Esophagus muscularis mucosa (tissue), 4 donors: Measurements from ENCODE around the gene NFATC1. TPM values are rescaled to one million over a fixed set of nuclear protein-coding genes. Genes with fewer than 3 reads are reported as not detected.

Experiments used
- DNase-seq: peaks from one replicate; pipeline ENCODE4 v3.0.0-alpha.2; 2017; ENCODE audit errors: extremely low spot score
- H3K27ac ChIP-seq, 4 donors: fragments of 200-600 bp; sonication (generic); replicated peaks in 1 of 4; 1 replicate in 3 of 4; 2 replicates in 1 of 4; pipeline ENCODE4 v1.5.1; 2016 to 2019; ENCODE audit warnings: mild to moderate bottlenecking in 1 of 4
- H3K27me3 ChIP-seq, 4 donors: fragments of 200-600 bp; sonication (generic); one replicate each; pipeline versions ENCODE4 v1.5.1 to v1.6.0; 2016 to 2019
- H3K36me3 ChIP-seq, 4 donors: fragments of 200-600 bp; sonication (generic); one replicate each; pipeline ENCODE4 v1.5.1; 2016 to 2019
- H3K4me1 ChIP-seq, 4 donors: fragments of 200-600 bp; sonication (generic); one replicate each; pipeline ENCODE4 v1.5.1; 2016 to 2019
- H3K4me3 ChIP-seq, 4 donors: fragments of 200-600 bp; sonication (generic); 1 replicate in 2 of 4; 2 replicates in 2 of 4; pipeline ENCODE4 v1.5.1; 2016 to 2019; ENCODE audit warnings: mild to moderate bottlenecking in 4 of 4, moderate library complexity in 1 of 4
- H3K9me3 ChIP-seq, 4 donors: fragments of 200-600 bp; sonication (generic); 1 replicate in 3 of 4; 2 replicates in 1 of 4; pipeline ENCODE4 v1.5.1; 2016 to 2019
- EP300 ChIP-seq: sonication (generic); formaldehyde crosslinking; IDR thresholded peaks from one replicate; pipeline ENCODE4 v1.6.1; 2017; ENCODE audit warnings: antibody characterized with exemption
- POLR2A ChIP-seq: fragments of 450-650 bp; IDR thresholded peaks from one replicate; pipeline ENCODE4 v1.6.1; 2017; ENCODE audit warnings: antibody characterized with exemption, moderate library complexity, mild to moderate bottlenecking, low read depth
- POLR2AphosphoS5 ChIP-seq, 2 donors: sonication (generic); formaldehyde crosslinking; IDR thresholded peaks; one replicate each; pipeline ENCODE4 v1.6.1; 2017; ENCODE audit warnings: antibody characterized with exemption in 2 of 2
- WGBS: methylation state at CpG from one replicate; pipeline ENCODE4 v1.1.5; 2018; 5-methylcytosine and 5-hydroxymethylcytosine counted together
- intact Hi-C: fragments of 100-400 bp; cut with DNase I; formaldehyde crosslinking; loops from one replicate; pipeline ENCODE4 v1.15.1; 2023
- total RNA-seq, 4 donors: library from RNA; depleted of rRNA; stranded (reverse); fragments of >200 nt; gene quantifications; one replicate each; pipeline versions ENCODE4 v1.1.0 to v1.2.1, GENCODE V29; 2016
- TF ChIP-seq, protein P1 (sequence below), 3 experiments: fragments of 200-600 bp in 2 of 3; fragments of 450-650 bp in 1 of 3; sonication (generic) in 2 of 3; IDR thresholded peaks; one replicate each; pipeline ENCODE4 v1.5.1; 2017 to 2019; ENCODE audit warnings: antibody characterized with exemption in 3 of 3, mild to moderate bottlenecking in 2 of 3, moderate library complexity in 1 of 3

The NFATC1 gene
- total RNA-seq, 4 donors from 2014 or later: 15.0 to 22.0 (median 17.8) TPM

DNA sequence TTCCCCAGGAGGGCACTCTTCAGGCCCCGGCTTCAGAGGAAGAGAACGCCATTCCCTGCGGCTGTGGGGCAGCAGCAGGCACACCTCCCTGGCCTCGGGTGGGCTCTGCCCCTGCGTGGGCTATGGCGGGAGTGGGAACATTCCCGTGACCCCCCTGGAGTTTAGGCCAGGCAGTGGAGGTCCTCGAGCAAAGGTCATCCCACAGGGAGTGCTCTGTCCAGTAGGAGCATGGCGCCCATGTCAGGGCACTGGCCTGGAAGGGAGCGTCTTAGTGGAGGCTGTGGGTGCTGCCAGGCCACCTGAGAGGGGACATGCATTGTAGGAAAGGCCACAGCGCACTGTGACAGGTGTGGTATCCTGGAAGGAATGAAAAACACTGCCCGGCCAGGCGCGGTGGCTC, 9.2 kb upstream of the NFATC1 start:
- Histone ChIP-seq H3K36me3 (no peaks in the 10 kb centered on the region), H3K9me3 (no peaks in the 10 kb centered on the region), H3K4me1 (peaks cover 0 to 15% (median 7%) of the 10 kb centered on the region in 4 donors), H3K27me3 (peaks cover 0 to 12% (median 0%) of the 10 kb centered on the region in 4 donors), H3K27ac (no peak overlapping the region), H3K4me3 (no peak overlapping the region)
- WGBS: 92% methylated on average over 7 of the region's 14 CpGs
- intact Hi-C loops: no loop called here
- TF ChIP-seq POLR2AphosphoS5 (IDR thresholded peaks at IDR 0.05) (no peak), POLR2A (no peak), EP300 (no peak)
- TF ChIP-seq, protein P1, sequence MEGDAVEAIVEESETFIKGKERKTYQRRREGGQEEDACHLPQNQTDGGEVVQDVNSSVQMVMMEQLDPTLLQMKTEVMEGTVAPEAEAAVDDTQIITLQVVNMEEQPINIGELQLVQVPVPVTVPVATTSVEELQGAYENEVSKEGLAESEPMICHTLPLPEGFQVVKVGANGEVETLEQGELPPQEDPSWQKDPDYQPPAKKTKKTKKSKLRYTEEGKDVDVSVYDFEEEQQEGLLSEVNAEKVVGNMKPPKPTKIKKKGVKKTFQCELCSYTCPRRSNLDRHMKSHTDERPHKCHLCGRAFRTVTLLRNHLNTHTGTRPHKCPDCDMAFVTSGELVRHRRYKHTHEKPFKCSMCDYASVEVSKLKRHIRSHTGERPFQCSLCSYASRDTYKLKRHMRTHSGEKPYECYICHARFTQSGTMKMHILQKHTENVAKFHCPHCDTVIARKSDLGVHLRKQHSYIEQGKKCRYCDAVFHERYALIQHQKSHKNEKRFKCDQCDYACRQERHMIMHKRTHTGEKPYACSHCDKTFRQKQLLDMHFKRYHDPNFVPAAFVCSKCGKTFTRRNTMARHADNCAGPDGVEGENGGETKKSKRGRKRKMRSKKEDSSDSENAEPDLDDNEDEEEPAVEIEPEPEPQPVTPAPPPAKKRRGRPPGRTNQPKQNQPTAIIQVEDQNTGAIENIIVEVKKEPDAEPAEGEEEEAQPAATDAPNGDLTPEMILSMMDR (IDR thresholded peaks at IDR 0.05): no peak
- no peak for DNase-seq

DNA sequence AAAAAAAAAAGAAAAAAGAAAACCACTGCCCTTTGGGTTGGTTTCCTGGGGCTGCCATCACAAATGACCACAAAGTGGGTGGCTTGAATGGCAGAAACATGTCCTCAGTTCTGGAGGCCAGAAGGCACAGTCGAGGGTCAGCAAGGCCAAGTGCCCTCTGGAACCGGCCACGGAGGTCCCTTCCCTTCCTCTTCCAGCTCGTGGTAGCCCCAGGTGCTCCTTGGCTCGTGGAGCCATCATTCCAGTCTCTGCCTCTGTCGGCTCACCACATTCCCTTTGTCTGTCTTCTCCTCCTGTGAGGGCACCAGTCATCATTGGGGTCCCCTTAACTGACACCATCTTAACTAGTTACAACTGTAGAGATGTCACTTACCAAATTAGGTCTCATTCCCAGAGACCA, 8.5 kb upstream of the NFATC1 start:
- 77% methylated on average over 6 of the region's 6 CpGs for WGBS
- no peak overlapping the region for H3K4me3 ChIP-seq
- intact Hi-C loops: no loop called here
- TF ChIP-seq, protein P1 (IDR thresholded peaks at IDR 0.05): no peak
- H3K27me3 ChIP-seq: peaks cover 0 to 12% (median 0%) of the 10 kb centered on the region in 4 donors
- H3K27ac ChIP-seq: no peak overlapping the region
- no peak for DNase-seq
- no peaks in the 10 kb centered on the region for H3K9me3 ChIP-seq
- no peaks in the 10 kb centered on the region for H3K36me3 ChIP-seq
- peaks cover 0 to 15% (median 7%) of the 10 kb centered on the region in 4 donors for H3K4me1 ChIP-seq

DNA sequence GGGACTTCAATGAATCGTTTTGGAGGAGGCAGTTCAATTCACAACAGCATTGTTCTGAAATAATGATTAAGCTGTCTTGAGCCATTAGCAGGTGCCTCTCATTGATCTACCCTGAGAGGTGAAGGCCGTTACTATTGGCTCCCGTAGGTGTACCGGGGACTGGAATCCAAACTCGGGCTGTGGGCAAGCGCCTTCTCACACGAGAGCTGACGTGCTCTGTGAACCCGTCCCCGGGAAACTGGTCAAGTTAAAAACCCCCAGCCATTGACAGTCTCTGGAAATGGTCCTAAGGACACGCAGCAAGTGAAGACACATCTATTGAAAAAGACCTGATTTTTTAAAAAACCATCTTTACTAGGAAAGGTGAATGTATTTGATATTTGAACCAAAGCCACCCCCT, 8.1 kb upstream of the NFATC1 start:
- 89% methylated on average over 11 of the region's 11 CpGs for WGBS
- no peak for DNase-seq
- no peaks in the 10 kb centered on the region for H3K36me3 ChIP-seq
- no peak overlapping the region for H3K27ac ChIP-seq
- peaks cover 2 to 16% (median 7%) of the 10 kb centered on the region in 4 donors for H3K4me1 ChIP-seq
- TF ChIP-seq EP300: no peak
- no peak for TF ChIP-seq POLR2A
- TF ChIP-seq, protein P1 (IDR thresholded peaks at IDR 0.05): no peak
- TF ChIP-seq POLR2AphosphoS5 (IDR thresholded peaks at IDR 0.05): no peak
- H3K4me3 ChIP-seq: no peak overlapping the region
- H3K27me3 ChIP-seq: peaks cover 0 to 12% (median 0%) of the 10 kb centered on the region in 4 donors
- no peaks in the 10 kb centered on the region for H3K9me3 ChIP-seq
- intact Hi-C loops: no loop called here

DNA sequence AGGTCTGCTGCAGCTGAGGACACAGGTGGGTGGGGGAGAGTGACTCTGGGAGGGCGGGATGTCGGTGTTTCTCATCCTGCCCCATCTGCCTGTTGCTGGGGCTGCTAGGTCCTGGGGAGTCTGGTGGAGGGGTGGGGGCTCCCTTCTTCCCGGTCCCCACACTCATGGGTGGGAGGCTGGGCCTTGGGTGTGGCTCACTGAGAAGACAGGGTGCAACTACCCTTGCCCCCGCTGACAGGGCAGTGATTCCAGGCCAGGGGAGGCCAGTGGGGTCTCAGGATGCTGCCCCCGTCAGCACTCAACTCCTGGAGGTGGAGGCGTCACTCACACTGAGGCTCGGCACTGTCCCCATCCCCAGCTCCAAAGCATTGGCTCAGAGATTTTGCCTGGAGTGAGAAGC, 7.7 kb upstream of the NFATC1 start:
- Histone ChIP-seq H3K27ac (no peak overlapping the region), H3K4me1 (peaks cover 6 to 20% (median 11%) of the 10 kb centered on the region in 4 donors), H3K4me3 (no peak overlapping the region), H3K27me3 (peaks cover 0 to 12% (median 0%) of the 10 kb centered on the region in 4 donors), H3K9me3 (no peaks in the 10 kb centered on the region), H3K36me3 (no peaks in the 10 kb centered on the region)
- 77% methylated on average over 6 of the region's 7 CpGs for WGBS
- intact Hi-C loops: no loop called here
- no peak for DNase-seq
- TF ChIP-seq POLR2A: no peak
- TF ChIP-seq, protein P1 (IDR thresholded peaks at IDR 0.05): no peak
- TF ChIP-seq EP300: no peak
- no peak for TF ChIP-seq POLR2AphosphoS5 (IDR thresholded peaks at IDR 0.05)

DNA sequence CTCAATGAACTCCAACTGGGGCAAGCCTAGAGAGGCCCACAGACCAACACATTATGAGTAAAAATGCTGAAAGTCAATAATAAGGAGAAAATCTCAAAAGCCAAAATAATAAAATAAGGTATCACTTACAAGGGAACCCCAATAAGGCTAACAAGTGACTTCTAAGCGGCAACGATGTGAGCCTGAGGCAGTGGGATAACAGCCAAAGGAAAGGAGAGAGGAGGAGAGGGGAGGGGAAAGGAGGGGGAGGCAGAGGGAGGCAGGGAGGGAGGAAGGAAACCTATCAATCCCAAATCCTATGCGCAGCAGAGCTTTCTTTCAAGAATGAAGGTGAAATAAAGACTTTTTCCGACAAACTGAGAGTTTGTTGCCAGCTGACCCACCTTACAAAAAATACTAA, 6.0 kb upstream of the NFATC1 start:
- 25% methylated on average over 4 of the region's 4 CpGs for WGBS
- Histone ChIP-seq H3K4me1 (peaks cover 15 to 28% (median 23%) of the 10 kb centered on the region in 4 donors), H3K9me3 (no peaks in the 10 kb centered on the region), H3K27ac (no peak overlapping the region), H3K36me3 (no peaks in the 10 kb centered on the region), H3K27me3 (peaks cover 0 to 12% (median 1%) of the 10 kb centered on the region in 4 donors), H3K4me3 (no peak overlapping the region)
- intact Hi-C loops: no loop called here
- TF ChIP-seq EP300: no peak
- TF ChIP-seq, protein P1 (IDR thresholded peaks at IDR 0.05): no peak
- TF ChIP-seq POLR2A: no peak
- TF ChIP-seq POLR2AphosphoS5 (IDR thresholded peaks at IDR 0.05): no peak
- no peak for DNase-seq
